GM19463 (cell line): ENCODE results near the gene FSHR.

Experiments
- ATAC-seq: cut with Tn5 transposase; IDR thresholded peaks from one replicate; pipeline ENCODE4 v1.9.1; 2021; ENCODE audit warnings: mild to moderate bottlenecking, moderate library complexity; ENCODE audit not compliant: unreplicated experiment

The FSHR gene

DNA sequence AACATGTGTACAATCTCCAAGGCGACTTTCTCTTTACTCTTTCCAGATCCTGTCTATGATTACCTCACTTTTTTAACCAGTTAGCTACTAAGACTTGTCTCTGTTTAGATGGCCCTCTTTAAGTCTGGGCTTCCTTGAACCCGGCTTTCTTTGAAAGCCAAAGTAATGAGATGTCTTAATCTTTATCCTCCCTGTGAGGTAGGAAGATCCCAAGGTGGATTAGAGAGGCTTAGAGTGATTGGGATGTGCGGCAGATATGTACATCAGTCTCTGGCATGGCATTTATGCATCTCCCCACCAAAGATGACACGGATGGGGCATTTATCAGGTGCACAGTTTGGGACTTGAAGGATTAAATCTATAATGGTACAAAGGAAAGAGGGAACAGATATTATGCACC lies 186.3 kb downstream of the FSHR start:
- ATAC-seq, result no peak

DNA sequence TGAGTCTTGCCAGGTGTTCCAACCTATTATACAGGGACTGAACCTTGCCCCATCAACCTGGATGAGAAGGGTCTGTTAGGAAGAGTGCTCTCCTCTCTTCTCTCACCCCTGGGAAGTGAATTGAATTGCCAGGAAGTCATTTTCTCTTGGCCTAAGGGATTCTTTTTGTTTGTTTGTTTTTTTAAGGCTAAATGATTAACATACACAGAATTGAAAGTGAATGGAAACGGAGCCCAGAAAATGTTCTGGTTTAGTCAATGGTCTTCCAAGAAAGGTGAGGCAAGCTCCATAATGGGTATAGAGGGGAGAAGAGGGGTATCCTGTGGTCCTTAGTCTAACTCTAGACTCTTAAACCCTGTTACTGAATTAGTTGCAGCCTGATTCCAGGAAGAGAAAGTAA lies 189.1 kb downstream of the FSHR start:
- no peak for ATAC-seq

DNA sequence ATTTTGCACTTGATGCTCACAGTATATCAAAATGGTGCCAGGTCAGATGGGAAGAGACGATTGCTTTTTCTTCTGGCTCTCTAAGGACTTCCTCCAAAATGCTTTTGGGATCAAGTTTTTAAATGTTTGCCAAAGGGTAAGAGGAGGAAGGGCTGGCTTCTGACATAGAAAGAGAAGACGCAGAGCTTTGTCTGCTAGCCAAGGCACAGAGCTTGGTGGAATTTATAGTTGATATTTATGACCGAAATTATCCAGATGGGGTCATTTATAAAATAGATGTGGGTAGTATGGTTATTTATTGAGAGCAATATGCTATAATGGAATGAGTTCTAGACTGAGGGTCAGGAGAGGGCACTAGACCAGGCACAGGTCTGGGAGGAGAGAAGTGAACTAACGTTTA lies 193.3 kb downstream of the FSHR start:
- no peak for ATAC-seq

DNA sequence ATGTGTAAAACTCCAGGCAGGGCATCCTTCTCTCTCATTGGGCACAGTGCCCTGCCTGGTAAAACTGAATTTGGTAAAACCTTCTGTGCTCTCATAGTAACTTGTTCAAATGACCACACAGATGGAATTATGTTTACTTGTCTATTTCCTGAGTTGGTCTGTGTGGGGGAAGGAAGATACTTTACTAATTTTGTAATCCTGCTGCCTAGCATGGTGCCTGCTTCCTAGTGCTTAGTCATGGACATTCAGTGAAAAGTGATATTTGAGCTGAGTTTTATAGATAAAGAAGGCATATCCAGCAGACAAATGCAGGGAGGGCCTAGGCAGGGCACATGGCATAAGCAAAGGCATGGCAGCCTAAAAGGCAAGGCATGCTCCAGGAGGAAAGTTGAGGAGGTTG lies 199.4 kb downstream of the FSHR start:
- no peak for ATAC-seq

DNA sequence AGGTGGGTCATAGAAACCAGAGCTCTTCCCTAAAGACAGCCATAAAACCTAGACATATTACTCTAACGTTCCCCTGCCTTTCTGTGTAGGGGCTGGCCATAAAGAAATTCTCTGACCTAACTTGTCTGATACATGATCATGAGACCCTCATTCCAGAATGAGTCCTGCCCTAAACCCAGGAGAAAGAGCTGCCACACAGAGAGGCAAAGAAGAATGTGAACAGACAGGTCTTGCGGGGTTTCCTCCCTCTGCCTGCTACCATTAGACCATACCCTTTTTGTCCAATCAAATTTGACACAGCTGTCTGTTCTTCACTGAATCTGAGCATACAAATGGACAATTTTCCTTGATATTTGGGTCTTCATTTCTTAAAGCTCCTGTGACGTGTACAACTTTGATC lies 200.0 kb downstream of the FSHR start:
- no peak for ATAC-seq

DNA sequence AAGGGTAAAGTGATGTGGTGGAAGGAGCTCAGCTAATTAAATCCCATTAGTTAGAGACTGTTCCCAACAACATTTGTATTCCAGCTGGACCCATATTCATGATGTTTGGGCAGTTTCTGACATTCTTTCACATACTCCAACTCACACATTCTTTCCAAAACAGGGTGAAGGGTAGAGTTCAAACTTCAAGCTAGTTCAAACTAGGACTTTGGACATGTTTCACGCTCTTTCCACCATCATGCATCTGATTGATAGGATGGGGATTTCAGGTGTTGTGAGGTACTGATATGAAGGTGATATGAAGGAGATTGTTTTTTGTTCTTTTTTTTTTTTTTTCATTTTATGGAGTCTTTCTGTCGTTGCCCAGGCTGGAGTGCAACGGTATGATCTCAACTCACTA lies 201.7 kb downstream of the FSHR start:
- no peak for ATAC-seq

DNA sequence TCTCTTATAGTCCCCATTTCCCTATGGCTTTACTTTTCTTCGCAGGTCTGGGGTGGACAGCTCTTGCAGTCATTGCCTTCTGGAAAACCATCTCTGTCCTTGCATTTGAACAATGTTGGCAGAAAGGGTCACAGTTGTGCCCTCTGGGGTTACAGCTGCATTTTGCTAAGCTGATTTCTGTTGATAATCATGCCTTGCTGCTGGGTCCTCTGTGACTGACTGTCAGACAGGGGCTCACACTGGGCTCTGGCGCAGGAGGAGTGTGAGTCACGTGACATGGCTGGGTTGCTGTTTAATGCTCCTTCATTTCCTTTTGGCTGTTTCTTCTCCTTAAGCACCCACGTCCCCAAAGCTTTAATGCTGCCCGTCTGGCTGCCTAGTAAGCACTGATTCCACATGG lies 202.2 kb downstream of the FSHR start:
- ATAC-seq, result no peak

DNA sequence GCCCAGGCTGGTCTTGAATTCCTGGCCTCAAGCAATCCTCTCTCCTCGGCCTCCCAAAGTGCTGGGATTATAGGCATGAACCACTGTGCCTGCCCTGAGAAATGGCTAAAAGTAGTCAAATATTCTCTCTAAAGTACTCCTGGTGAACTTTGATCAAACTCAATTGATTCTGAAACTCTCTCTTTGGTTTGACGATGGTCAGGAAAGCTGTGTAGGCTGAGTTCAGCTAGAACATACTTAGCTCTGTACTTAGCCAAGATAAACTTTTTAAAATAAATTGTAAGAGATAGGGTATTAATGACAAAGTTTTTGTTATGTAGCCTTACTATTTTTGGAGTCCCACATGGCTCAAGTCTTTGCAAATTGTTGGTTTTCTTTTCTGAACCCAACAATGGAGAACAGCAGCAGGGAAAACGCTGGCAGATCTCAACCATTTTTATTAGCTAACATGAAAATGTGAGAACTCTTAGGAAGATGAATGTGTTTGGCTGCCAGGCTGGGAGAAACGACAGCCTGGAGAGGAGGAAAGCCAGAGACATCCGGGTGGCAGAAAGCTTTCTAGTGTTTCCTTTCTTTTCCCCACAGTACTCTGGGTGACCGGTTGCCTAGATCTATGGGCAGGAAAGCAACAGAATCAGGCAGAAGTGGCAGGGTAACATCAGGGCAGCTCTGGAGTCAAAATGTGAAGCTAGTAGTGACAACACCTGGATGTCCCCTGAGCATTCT lies 205.8 kb downstream of the FSHR start:
- ATAC-seq, result no peak

DNA sequence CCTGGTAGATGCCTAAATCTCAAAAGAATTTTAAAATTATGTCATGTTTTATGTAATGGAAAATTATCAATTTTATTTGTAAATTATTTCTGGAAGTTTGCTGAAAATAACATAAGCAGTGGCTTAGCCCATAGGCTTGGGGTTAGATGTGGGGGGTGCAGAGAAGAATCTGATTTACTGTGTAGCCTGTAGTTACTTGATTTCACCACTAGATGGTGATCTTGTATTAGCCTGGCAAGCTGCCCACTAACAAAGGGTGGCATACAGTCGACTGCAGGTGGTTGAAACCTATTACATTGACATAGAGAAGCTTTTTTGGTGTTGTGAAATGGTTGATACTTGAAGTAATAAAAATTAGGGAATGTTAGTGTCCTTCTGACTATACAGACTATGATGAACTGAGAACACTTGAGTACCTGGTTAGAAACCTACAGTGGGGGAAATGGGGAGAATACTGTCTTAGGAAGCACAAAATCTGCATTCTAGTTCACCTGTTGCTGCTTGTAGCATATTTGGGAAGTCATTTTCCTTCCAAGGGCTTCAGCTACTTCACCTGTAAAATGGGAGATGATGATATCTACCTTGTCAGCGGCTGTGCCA lies 207.8 kb downstream of the FSHR start:
- peak; percentile 88 for ATAC-seq

DNA sequence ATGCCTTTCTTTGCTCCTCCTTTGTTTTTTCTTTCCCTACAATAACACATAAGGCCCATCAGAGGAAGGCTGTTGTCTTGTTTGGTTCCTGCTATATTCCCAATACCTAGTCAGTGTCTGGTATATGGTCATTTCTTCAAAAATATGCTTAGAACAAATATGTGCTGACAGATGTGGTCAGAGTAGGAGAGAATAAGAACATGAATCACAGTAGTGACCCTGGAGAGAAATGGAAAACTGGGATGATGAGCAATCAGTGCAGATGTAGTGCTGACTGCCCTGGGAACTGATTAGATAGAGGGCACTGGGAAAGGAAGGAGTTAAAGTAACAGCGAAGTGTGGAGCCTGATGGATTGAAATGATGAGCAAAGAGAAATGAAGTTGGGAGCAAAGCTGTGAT lies 209.4 kb downstream of the FSHR start:
- ATAC-seq, result no peak

DNA sequence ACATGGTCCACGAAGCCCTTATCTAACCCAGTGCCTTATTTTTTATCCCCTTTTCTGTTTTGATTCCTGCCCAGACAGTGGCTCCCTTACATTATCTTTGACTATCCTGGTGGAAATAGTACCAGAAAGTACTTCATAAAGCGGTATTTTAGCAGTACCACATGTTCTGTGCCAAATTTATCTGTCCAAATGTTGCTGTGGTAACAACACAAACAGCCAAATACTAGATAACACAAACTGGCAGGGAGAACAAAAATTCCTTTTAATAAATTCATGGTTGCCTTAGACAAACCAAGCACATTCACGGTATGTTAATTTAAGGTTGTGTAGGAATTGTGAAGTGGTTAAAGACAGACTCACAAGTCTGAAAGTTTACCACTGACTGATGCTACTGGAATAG lies 210.9 kb downstream of the FSHR start:
- no peak for ATAC-seq

DNA sequence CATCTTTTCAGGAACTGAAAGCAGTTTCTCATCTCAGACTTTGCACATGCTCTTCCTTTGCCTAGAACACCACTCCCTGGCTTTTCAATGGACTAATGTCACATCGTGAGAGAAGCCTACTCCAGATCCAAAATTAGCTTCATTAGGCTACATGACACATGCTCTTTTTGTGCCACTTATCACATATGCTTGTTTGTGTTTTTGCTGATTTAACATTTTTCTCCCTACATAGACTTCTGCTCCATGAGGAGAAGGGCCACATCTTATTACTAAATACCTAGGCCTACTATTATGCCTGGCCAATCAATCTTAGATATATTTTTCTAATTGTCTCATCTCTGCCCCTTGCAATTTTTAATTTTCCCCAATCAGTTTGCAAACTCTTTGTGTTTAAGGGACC lies 212.4 kb downstream of the FSHR start:
- ATAC-seq, result no peak

DNA sequence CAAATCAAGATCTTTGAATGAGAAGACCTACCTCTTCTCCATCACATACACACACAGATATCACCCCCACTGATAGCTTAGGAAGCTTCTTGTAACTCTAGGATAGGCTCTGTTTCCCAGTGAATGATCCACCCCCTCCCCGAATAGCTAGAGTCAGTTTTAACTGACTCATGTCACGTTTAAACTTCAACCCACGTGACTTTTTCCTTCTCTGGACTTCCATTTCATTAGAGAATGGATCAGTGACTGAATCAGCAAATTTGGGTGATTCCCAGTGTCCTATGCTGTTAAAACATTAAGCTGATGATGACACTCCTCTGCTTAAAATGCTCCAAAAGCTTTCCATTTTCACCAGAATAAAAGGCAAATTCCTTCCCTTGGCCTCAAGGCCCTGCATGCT lies 212.9 kb downstream of the FSHR start:
- no peak for ATAC-seq

DNA sequence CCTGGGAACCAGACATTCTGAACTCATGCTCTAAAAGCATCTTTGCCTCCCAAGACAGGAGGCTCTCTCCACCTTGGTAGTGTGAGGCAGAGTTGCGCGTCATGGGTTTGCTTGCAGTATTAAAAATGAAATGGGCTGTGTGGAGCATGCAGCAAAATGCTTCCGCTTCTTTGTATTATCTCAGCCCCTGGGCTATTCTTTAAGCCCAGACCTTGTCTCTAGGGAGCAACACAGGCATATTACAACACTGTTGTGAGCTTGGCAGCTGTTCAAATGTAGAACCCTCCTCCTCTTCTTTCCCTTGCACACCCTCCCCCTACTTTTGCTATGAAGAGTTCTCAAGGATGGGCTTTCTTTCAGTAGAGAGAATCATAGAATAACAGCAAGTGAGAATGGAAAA lies 213.7 kb downstream of the FSHR start:
- ATAC-seq, result no peak

DNA sequence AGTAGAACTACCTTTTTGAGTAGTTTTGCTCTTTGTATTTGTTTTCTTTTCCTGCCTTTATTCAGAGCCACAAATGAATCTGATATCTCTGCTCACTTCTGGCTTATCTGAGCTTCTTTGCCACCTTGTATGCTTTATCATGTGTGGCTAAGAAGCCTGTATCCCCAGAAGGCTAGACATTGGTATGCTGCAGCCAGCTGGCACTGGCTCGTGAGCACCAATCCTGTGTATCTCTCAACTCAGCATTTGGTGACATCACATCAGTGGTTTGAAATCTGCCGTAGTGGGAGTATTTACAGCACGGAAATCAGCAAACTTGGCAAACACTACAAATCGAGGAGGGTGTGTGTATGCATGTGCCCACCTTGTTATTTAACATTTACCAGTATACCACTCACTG lies 215.1 kb downstream of the FSHR start:
- ATAC-seq, result no peak

DNA sequence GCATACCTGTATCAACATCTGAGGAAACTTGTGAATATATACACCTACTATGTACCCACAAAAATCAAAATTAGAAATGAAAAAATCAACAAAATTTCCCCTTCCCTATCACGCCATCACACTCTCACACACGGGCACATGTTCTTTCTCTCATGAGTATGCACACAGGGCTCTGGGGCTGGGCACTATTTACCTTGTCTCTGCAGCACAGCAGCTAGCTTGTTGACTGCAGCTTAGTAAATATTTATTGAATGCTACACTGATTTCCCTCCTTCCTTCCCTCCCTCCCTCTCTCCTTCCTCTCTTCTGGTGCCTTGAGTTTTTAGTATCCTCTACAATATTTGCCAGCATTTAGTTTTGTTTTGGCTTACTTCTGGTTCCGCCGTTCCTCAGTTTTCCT lies 216.1 kb downstream of the FSHR start:
- no peak for ATAC-seq

DNA sequence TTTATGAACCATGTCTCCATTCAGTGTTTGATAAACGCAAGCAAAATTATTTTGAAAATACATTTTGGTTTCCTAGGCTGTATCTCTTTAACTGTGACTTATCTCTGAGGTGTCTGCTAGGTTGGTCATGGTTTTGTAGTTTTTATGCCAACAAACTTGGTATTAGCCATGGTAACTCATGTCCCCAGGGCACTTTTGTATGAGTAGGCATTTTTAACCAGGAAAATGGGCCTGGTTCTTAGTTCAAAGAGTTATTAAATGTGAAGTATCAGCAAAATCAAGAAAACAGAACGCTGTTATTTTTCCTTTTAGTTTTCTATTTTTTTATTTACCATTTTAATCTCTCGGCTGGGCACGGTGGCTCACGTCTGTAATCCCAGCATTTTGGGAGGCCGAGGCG lies 219.5 kb downstream of the FSHR start:
- ATAC-seq, result no peak

DNA sequence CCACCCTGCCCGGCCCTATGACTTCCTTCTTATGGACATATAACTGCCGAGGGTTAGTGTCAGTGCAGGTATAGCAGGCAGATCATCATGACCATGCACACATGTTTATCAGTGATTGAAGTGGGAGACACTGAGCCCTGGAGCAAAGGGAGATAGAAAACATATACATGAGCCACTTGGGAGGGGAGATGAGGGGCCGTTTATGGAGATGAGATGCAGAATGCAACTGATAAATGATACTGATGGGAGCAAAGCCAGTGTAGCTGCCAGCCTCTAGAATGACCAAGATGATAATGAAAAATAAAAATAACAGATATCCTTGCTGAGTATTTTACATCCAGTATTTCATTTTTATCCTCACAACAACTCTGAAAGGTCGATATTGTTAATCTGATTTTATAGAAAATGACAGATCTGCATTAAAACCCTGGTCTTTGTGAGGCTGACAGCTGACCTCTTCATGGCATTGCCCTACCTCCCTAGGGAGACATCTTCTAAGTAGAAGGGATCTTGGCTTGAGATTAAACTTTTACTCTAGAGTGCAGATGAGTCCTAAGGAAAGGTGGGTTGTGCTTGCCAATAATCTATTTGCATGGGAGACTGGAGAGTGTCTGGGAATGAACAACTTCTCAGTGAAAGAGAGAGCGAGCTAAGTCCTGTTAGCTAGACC lies 220.4 kb downstream of the FSHR start:
- ATAC-seq, result no peak

DNA sequence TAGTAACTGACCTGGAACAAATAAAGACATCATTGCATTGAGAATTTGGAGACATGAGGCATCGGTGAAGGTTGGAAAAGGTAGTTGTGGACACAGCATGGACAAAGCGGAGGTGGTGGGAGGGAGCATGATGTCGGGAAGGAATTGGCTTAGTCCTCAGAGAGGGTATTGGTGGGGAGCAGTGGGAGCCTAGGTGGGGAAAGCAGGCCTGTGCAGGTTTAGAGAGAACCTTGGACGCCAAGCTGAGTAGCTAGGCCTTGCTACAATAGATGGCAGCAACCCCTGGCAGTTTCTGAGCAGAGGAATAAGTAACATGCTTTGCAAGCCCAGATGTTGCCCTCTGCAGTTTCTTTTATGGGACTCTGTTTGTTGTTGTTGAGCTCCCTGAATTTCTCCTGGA lies 221.6 kb downstream of the FSHR start:
- ATAC-seq, result no peak

DNA sequence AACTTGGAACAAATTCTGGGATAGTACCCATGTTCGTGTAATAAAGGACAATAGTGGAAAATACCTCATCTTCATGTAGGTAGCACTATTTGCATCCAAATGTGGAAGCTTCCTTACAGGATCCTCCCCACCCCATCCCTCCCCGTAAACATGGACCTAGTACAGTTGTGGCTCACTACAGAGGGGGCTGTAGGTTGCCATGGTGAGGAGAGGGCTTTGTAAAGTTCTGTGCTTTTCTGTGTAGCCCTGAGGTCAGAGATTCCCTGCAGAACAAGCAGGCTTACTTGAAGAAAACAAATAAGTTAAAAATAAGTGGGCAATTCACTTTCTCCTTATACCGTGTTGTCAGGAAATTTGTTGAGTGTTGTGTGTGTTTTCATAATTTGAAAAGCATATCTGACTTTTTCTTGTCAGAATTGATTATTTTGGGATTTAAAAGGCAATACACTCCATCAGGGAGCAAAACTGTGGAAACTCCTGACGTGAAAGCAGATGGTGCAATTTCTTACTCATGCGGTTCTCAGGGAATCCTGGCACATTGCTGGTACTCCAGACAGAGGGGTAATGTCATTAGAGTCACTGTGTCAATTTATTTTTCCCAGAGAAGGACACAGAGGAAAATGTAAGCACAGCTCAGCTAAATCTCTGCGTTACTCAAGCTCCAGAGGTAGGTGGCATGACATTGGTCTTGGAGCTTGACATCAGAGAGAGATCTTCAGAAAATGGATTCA lies 224.6 kb downstream of the FSHR start:
- no peak for ATAC-seq

DNA sequence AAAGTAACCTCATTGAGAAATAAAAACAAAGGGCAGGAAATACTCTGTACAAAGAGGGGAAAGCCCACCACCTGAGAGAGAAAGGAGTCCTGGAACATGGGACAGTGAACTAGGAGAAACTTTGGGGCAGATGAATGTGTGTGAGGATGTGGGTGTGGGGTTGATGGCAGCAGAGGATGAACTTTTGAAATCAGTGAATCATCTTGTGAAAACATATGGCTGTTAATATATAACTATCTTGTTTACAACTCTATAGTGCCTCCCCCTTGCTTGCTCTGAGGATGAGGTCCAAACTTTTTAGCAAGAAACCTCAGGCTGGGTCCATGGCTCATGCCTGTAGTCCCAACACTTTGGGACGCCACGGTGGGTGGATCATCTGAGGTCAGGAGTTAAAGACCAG lies 227.0 kb downstream of the FSHR start:
- peak; percentile 42 for ATAC-seq

DNA sequence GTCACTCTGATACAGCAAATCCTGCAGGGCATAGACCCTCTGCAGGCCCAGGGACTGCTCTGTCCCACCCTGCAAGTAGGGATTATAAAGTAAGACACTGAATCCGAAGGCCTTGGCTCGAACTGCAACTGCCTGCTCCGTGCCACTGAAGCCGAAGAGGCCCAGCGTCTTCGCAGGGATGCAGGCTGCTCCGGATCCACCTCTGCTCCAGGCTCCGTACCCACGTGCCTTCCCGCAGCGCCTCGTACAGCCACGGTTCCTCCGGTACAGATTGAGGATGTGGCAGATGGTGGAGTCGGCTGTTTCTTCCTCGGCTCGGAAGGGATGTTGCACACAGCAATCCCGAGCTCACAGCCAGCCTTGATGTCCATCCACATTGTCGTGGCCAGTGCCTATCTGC lies 238.4 kb downstream of the FSHR start:
- no peak for ATAC-seq
